GM23248 (cell line): Measurements from ENCODE around the gene POU2F1.

ENCODE experiments used
- EZH2 ChIP-seq: fragments of 200-600 bp; sonication (generic); IDR thresholded peaks from 2 replicates; pipeline ENCODE4 v1.6.1; 2018; ENCODE audit warnings: antibody characterized with exemption, mild to moderate bottlenecking; ENCODE audit not compliant: insufficient read depth, poor library complexity, severe bottlenecking
- EZH2phosphoT487 ChIP-seq: fragments of 200-600 bp; sonication (generic); IDR thresholded peaks from 2 replicates; pipeline ENCODE4 v1.6.1; 2018; ENCODE audit warnings: antibody characterized with exemption, moderate library complexity, mild to moderate bottlenecking, low read depth; ENCODE audit not compliant: insufficient read depth

- no peak for TF ChIP-seq EZH2
- no peak for TF ChIP-seq EZH2phosphoT487
These were observed 168.3 kb downstream of the POU2F1 start for GRCh38 chr1:167388976-167389375.
